ENCODE measurements around the gene FAM53A.

DNA sequence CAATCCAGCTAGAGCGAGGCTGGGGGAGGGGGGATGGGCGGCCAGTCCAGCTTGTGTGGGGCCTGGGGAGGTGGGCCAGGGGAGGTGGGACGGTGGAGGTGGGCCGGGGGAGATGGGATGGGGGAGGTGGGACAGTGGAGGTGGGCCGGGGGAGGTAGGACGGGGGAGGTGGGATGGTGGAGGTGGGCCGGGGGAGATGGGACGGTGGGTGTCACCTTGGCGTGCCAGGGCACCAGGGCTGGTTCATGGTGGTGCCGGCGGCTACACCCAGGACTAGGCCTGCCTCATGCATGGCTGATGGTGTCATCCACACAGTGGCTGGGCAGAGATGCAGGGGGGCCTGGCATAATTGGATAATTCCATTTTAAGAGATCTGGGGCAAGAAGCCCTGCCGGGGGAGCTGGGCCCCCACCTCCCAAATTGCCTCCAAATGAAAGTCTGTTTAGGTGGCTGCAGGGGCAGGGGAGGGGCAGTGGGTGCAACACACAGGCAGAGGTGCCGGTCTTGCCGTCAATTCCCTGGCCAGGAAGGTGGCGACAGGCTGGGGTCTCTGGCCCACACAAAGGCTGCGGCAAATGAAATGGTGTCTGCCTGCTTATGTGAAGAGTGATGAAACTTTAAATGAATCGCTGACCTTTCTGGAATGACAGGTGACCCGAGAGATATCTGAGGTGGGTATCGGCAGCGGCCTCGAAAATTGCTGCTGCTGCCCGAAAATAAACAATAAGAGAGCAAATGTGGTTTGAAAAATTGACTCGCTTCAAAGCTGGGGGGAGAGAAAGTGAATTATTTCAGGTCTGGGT lies 82.1 kb downstream of the FAM53A start:
- no peak for TF ChIP-seq CTCF (IDR thresholded peaks at IDR 0.05)
- TF ChIP-seq HDAC2 (IDR thresholded peaks at IDR 0.05): no peak
- TF ChIP-seq KDM1A (IDR thresholded peaks at IDR 0.05; ENCODE audit: low read depth): no peak
- TF ChIP-seq CHD2 (IDR thresholded peaks at IDR 0.05; ENCODE audit: low read length, partially characterized antibody): no peak
- TF ChIP-seq PBX3 (IDR thresholded peaks at IDR 0.05): no peak
- TF ChIP-seq EP300 (IDR thresholded peaks at IDR 0.05): no peak
- no peak for TF ChIP-seq CEBPB (IDR thresholded peaks at IDR 0.05)
- TF ChIP-seq, protein P1, sequence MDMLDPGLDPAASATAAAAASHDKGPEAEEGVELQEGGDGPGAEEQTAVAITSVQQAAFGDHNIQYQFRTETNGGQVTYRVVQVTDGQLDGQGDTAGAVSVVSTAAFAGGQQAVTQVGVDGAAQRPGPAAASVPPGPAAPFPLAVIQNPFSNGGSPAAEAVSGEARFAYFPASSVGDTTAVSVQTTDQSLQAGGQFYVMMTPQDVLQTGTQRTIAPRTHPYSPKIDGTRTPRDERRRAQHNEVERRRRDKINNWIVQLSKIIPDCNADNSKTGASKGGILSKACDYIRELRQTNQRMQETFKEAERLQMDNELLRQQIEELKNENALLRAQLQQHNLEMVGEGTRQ (IDR thresholded peaks at IDR 0.05): no peak

All from A549 (cell line).